ENCODE measurements around the gene E2F1. TPM values are rescaled to one million over a fixed set of nuclear protein-coding genes. Genes with fewer than 3 reads are reported as not detected.

E2F1 gene
- total and polyA plus RNA-seq, 2 donors (not counting 3 experiments of a cell fraction or from before 2014, with no cell fraction given) = 20.7 to 29.6 TPM

- Histone ChIP-seq H3K79me2 (ENCODE audit: control insufficient read depth, insufficient read depth, low read length) (no peaks in the 10 kb centered on the region), H3K9me1 (replicated peaks; ENCODE audit: control insufficient read depth, extremely low read depth, insufficient read depth, low read length) (no peaks in the 10 kb centered on the region), H3K4me2 (ENCODE audit: insufficient read depth, low read length) (no peak overlapping the region), H3K9me3 (replicated peaks; ENCODE audit: control insufficient read depth, insufficient read depth, low read length) (no peaks in the 10 kb centered on the region), H2AFZ (ENCODE audit: low read depth, low read length) (no peak overlapping the region), H3K27ac (ENCODE audit: insufficient read depth, low read depth, low read length) (no peak overlapping the region), H4K20me1 (replicated peaks; ENCODE audit: control insufficient read depth, extremely low read depth, insufficient read depth, low read length) (no peaks in the 10 kb centered on the region), H3K9ac (replicated peaks; ENCODE audit: extremely low read depth, insufficient read depth, low read length) (no peak overlapping the region), H3K4me3 (replicated peaks in 1 of 3; ENCODE audit: insufficient read depth in 1 of 3, low read depth in 1 of 3, low read length in 3 of 3) (no peak overlapping the region), H3K27me3 (ENCODE audit: control insufficient read depth in 2 of 2, insufficient read depth in 2 of 2, low read length in 2 of 2) (no peaks in the 10 kb centered on the region), H3K36me3 (ENCODE audit: control insufficient read depth in 2 of 2, extremely low read depth in 1 of 2, insufficient read depth in 2 of 2, low read length in 2 of 2) (peaks cover 0 to 2% of the 10 kb centered on the region in 2 experiments), H3K4me1 (ENCODE audit: control insufficient read depth, extremely low read depth, insufficient read depth, low read length) (peaks cover 19% of the 10 kb centered on the region)
- ChIA-PET POLR2A (no interaction called here), CTCF (interaction anchor here (0.6 to 1.4 kb wide), 3 partner anchors 59 to 216 kb away, joined by 3 to 5 read pairs (median 4); partner anchors contain the start of gene ZNF341)
- dilution Hi-C loops (cut with MboI; ENCODE audit: extremely low pct_ligation_motif_present, low sequenced_read_pairs) (no loop called here), intact Hi-C loops (cut with micrococcal nuclease) (no loop called here)
- TF ChIP-seq POLR2A (IDR thresholded peaks at IDR 0.05; ENCODE audit: low read depth, low read length) (no peak), GATA2 (IDR thresholded peaks at IDR 0.05; ENCODE audit: insufficient read depth, insufficient read length, low read depth, low read length) (no peak), JUN (IDR thresholded peaks at IDR 0.05; ENCODE audit: borderline replicate concordance, insufficient read depth, insufficient read length, low read depth) (no peak)
- DNase-seq (ENCODE audit: low read depth, low spot score) = no peak
- no TSS peak for BruUV-seq (replicated peaks)
- no peak for FAIRE-seq
Observed at GRCh38 chr20:33673114-33673409, 13.1 kb downstream of the E2F1 start.

DNA sequence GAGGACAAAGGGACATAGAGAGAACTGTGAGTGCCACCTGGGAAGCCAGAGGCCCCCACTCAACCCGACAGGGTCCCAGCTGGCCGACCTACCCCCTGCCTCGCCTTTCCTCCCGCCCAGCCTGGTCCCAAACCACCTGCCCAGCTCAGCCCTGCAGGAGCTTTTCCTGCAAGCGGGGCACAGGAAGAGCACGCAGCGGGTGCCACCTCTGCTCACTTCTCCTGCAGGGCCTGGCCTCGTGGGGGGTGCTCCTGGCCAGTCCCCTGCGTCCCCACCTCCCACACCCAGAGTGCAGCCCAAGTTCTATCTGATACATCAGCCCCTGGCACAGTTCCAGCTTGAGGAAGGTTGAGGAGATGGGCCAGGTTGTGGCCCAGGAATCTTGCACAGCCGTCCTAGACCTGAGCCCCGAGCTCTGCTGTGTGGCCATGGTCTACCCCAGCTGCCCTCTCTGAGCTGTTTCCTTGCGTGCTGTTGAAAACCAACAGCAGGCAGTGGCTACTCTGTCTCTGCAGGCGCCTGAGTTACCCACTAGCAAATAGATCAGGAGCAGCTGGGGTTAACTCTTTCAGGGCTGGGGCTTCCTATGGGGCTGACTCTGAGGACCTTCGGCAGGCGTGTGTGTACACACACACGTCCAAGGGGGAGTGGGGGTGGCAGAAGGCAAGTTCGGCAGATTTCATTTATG lies 13.6 kb downstream of the E2F1 start:
- TF ChIP-seq MAX (IDR thresholded peaks at IDR 0.05; ENCODE audit: insufficient read depth, insufficient read length) = no peak
- TF ChIP-seq MYC (IDR thresholded peaks at IDR 0.05; ENCODE audit: low read depth, low read length) = no peak
- no peak for TF ChIP-seq EZH2 (IDR thresholded peaks at IDR 0.05; ENCODE audit: borderline replicate concordance, low read depth, low read length, severe bottlenecking)
- TF ChIP-seq POLR2AphosphoS5 (IDR thresholded peaks at IDR 0.05; ENCODE audit: insufficient read depth, low read depth, low read length) = no peak
- no peak for TF ChIP-seq JUN (IDR thresholded peaks at IDR 0.05; ENCODE audit: borderline replicate concordance, insufficient read depth, insufficient read length, low read depth)
- TF ChIP-seq FOS (IDR thresholded peaks at IDR 0.05; ENCODE audit: borderline replicate concordance, insufficient read depth, low read length) = no peak
- TF ChIP-seq POLR2A (IDR thresholded peaks at IDR 0.05; ENCODE audit: low read depth, low read length) = no peak
- TF ChIP-seq GATA2 (IDR thresholded peaks at IDR 0.05; ENCODE audit: insufficient read depth, insufficient read length, low read depth, low read length) = no peak
- TF ChIP-seq, protein P1, sequence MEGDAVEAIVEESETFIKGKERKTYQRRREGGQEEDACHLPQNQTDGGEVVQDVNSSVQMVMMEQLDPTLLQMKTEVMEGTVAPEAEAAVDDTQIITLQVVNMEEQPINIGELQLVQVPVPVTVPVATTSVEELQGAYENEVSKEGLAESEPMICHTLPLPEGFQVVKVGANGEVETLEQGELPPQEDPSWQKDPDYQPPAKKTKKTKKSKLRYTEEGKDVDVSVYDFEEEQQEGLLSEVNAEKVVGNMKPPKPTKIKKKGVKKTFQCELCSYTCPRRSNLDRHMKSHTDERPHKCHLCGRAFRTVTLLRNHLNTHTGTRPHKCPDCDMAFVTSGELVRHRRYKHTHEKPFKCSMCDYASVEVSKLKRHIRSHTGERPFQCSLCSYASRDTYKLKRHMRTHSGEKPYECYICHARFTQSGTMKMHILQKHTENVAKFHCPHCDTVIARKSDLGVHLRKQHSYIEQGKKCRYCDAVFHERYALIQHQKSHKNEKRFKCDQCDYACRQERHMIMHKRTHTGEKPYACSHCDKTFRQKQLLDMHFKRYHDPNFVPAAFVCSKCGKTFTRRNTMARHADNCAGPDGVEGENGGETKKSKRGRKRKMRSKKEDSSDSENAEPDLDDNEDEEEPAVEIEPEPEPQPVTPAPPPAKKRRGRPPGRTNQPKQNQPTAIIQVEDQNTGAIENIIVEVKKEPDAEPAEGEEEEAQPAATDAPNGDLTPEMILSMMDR (IDR thresholded peaks at IDR 0.05; ENCODE audit: extremely low read depth in 1 of 2, insufficient read depth in 1 of 2, low read depth in 1 of 2, low read length in 2 of 2) = no peak
- dilution Hi-C loops (cut with MboI; ENCODE audit: extremely low pct_ligation_motif_present, low sequenced_read_pairs) (no loop called here), intact Hi-C loops (cut with micrococcal nuclease) (no loop called here)
- no peaks in the 10 kb centered on the region for H3K79me2 ChIP-seq (ENCODE audit: control insufficient read depth, insufficient read depth, low read length)
- H3K9ac ChIP-seq (replicated peaks; ENCODE audit: extremely low read depth, insufficient read depth, low read length) = no peak overlapping the region
- ChIA-PET CTCF (interaction anchor here (1.0 to 1.4 kb wide), 3 partner anchors 19 to 215 kb away, joined by 3 to 4 read pairs (median 4); partner anchors contain the start of gene ZNF341), POLR2A (no interaction called here)
- H4K20me1 ChIP-seq (replicated peaks; ENCODE audit: control insufficient read depth, extremely low read depth, insufficient read depth, low read length) = no peaks in the 10 kb centered on the region
- peaks cover 20% of the 10 kb centered on the region for H3K4me1 ChIP-seq (ENCODE audit: control insufficient read depth, extremely low read depth, insufficient read depth, low read length)
- no peak overlapping the region for H3K4me3 ChIP-seq (replicated peaks in 1 of 3; ENCODE audit: insufficient read depth in 1 of 3, low read depth in 1 of 3, low read length in 3 of 3)
- BruUV-seq (replicated peaks) = no TSS peak
- H3K9me1 ChIP-seq (replicated peaks; ENCODE audit: control insufficient read depth, extremely low read depth, insufficient read depth, low read length) = no peaks in the 10 kb centered on the region
- H3K9me3 ChIP-seq (replicated peaks; ENCODE audit: control insufficient read depth, insufficient read depth, low read length) = no peaks in the 10 kb centered on the region
- no peak overlapping the region for H2AFZ ChIP-seq (ENCODE audit: low read depth, low read length)
- peaks cover 0 to 2% of the 10 kb centered on the region in 2 experiments for H3K36me3 ChIP-seq (ENCODE audit: control insufficient read depth in 2 of 2, extremely low read depth in 1 of 2, insufficient read depth in 2 of 2, low read length in 2 of 2)
- no peak overlapping the region for H3K4me2 ChIP-seq (ENCODE audit: insufficient read depth, low read length)
- FAIRE-seq (no peak), DNase-seq (ENCODE audit: low read depth, low spot score) (no peak)
- H3K27ac ChIP-seq (ENCODE audit: insufficient read depth, low read depth, low read length) = no peak overlapping the region
- H3K27me3 ChIP-seq (ENCODE audit: control insufficient read depth in 2 of 2, insufficient read depth in 2 of 2, low read length in 2 of 2) = no peaks in the 10 kb centered on the region
